Adrenal gland (tissue), 12 donors: ENCODE results near the gene CPXM2. TPM values are rescaled to one million over a fixed set of nuclear protein-coding genes. Genes with fewer than 3 reads are reported as not detected.

Experiments used
- DNase-seq, 7 donors: peaks; one replicate each; pipeline ENCODE4 v3.0.0-alpha.2; 2019 to 2020
- H3K27ac ChIP-seq, 5 donors: fragments of 200-600 bp; sonication (generic) in 4 of 5; 1 replicate in 3 of 5; 2 replicates in 2 of 5; pipeline versions ENCODE4 v1.5.1 to v1.8.0; 2016 to 2020; ENCODE audit warnings: mild to moderate bottlenecking in 1 of 5
- H3K27me3 ChIP-seq: fragments of 200-600 bp; 2 replicates; pipeline ENCODE4 v1.8.0; 2021
- H3K36me3 ChIP-seq, 2 donors: fragments of 200-600 bp; replicated peaks in 1 of 2; 1 replicate in 1 of 2; 2 replicates in 1 of 2; pipeline versions ENCODE4 v1.5.1 to v1.8.0; 2018 to 2022
- H3K4me1 ChIP-seq, 2 donors: fragments of 200-600 bp; replicated peaks in 1 of 2; 1 replicate in 1 of 2; 2 replicates in 1 of 2; pipeline versions ENCODE4 v1.5.1 to v1.8.0; 2018 to 2021
- H3K4me3 ChIP-seq, 4 donors: fragments of 200-600 bp; sonication (generic) in 3 of 4; one replicate each; pipeline ENCODE4 v1.5.1; 2016 to 2018
- H3K9me3 ChIP-seq, 3 donors: fragments of 200-600 bp; sonication (generic) in 1 of 3; replicated peaks in 1 of 3; 1 replicate in 2 of 3; 2 replicates in 1 of 3; pipeline versions ENCODE4 v1.5.1 to v1.8.0; 2016 to 2021
- CTCF ChIP-seq, 6 experiments: fragments of 450-650 bp in 4 of 6; fragments of 200-600 bp in 2 of 6; sonication (generic) in 1 of 6; IDR thresholded peaks; 1 replicate in 5 of 6; 2 replicates in 1 of 6; pipeline versions ENCODE4 v1.5.1 to v1.8.0; 2016 to 2021; ENCODE audit warnings: antibody characterized with exemption in 6 of 6, mild to moderate bottlenecking in 2 of 6, moderate library complexity in 1 of 6
- POLR2A ChIP-seq, 2 donors: fragments of 450-650 bp; IDR thresholded peaks; one replicate each; pipeline ENCODE4 v1.6.1; 2017; ENCODE audit warnings: antibody characterized with exemption in 2 of 2, mild to moderate bottlenecking in 2 of 2, moderate library complexity in 1 of 2
- WGBS, 4 donors: extraction: QIAGEN DNeasy Blood & Tissue Kit in 2 of 4; methylation state at CpG; one replicate each; pipeline versions ENCODE4 v1.1.5 to v1.1.7; 2013 to 2017; 5-methylcytosine and 5-hydroxymethylcytosine counted together
- intact Hi-C, 2 donors: fragments of 100-400 bp; cut with DNase I; formaldehyde crosslinking; loops; one replicate each; pipeline versions ENCODE4 v1.14.1 to v1.15.0; 2022 to 2023
- polyA plus RNA-seq, 3 donors: library from polyadenylated mRNA; stranded (reverse); fragments of 200-250 nt in 2 of 3; fragments of 350-450 nt in 1 of 3; fragmentation: Illumina TruSeq in 1 of 3; extraction: RNeasy Lipid Tissue Mini Kit (QIAGEN cat#74804) in 1 of 3; gene quantifications; one replicate each; pipeline ENCODE4 v1.2.3, GENCODE V29; 2013 to 2014
- total RNA-seq, 9 donors: library from RNA; depleted of rRNA in 4 of 9; stranded (reverse); fragments of >200 nt in 4 of 9; fragments of 120-200 nt in 1 of 9; fragmentation: NEBNext Ultra II Directional in 1 of 9; extraction: Animal tissue kit (Norgen Biotek cat#: 25700) in 1 of 9; gene quantifications; one replicate each; pipeline versions ENCODE4 v1.1.0 to v1.2.4, GENCODE V29; 2013 to 2023
- donor health status: healthy with polysubstance abuse.
- donor health status: Bipolar disorder and iron deficiency.
- donor health status: DM: yes; HTN: yes; CAD: no.
- donor health status: DM: no; HTN: no; CAD: no.
- donor health status: DM: no; HTN: no; CAD: no.
- donor health status: DM: yes; HTN: yes; CAD: no.

CPXM2 gene
- total and polyA plus RNA-seq, 12 donors, result 0.17 to 10.8 (median 4.3) TPM

- Histone ChIP-seq H3K27ac (no peak overlapping the region), H3K4me1 (no peaks in the 10 kb centered on the region), H3K27me3 (peaks cover 4% of the 10 kb centered on the region), H3K36me3 (no peaks in the 10 kb centered on the region), H3K9me3 (no peaks in the 10 kb centered on the region), H3K4me3 (no peak overlapping the region)
- DNase-seq, result no peak
- intact Hi-C loops, result no loop called here
- TF ChIP-seq CTCF (IDR thresholded peaks at IDR 0.05) (no peak), POLR2A (IDR thresholded peaks at IDR 0.05) (no peak)
- WGBS, 4 donors, result 37 to 49% (median 40%) methylated on average over 5 of the region's 5 CpGs
These were observed 42.8 kb downstream of the CPXM2 start for GRCh38 chr10:123848564-123849457.

- H3K4me3 ChIP-seq, result no peak overlapping the region
- DNase-seq, result no peak
- TF ChIP-seq CTCF (IDR thresholded peaks at IDR 0.05) (no peak), POLR2A (IDR thresholded peaks at IDR 0.05) (no peak)
- 35 to 43% (median 40%) methylated on average over 5 of the region's 5 CpGs for WGBS, 4 donors
- peaks cover 4% of the 10 kb centered on the region for H3K27me3 ChIP-seq
- no peak overlapping the region for H3K27ac ChIP-seq
- no peaks in the 10 kb centered on the region for H3K4me1 ChIP-seq
- intact Hi-C loops, result no loop called here
- H3K9me3 ChIP-seq, result no peaks in the 10 kb centered on the region
- no peaks in the 10 kb centered on the region for H3K36me3 ChIP-seq
These were observed 43.7 kb downstream of the CPXM2 start for GRCh38 chr10:123847686-123848432.

GRCh38 chr10:123843835-123844234 lies 47.8 kb downstream of the CPXM2 start:
- Histone ChIP-seq H3K36me3 (no peaks in the 10 kb centered on the region), H3K4me1 (no peaks in the 10 kb centered on the region), H3K4me3 (no peak overlapping the region), H3K27ac (no peak overlapping the region), H3K27me3 (no peaks in the 10 kb centered on the region), H3K9me3 (no peaks in the 10 kb centered on the region)
- 68 to 81% (median 75%) methylated on average over 4 of the region's 4 CpGs for WGBS, 4 donors
- no peak for DNase-seq
- TF ChIP-seq CTCF (IDR thresholded peaks at IDR 0.05), result no peak
- TF ChIP-seq POLR2A (IDR thresholded peaks at IDR 0.05), result no peak
- intact Hi-C loops, result no loop called here

GRCh38 chr10:123842692-123843385 lies 48.8 kb downstream of the CPXM2 start:
- Histone ChIP-seq H3K9me3 (no peaks in the 10 kb centered on the region), H3K4me3 (no peak overlapping the region), H3K4me1 (no peaks in the 10 kb centered on the region), H3K27me3 (no peaks in the 10 kb centered on the region), H3K36me3 (no peaks in the 10 kb centered on the region), H3K27ac (no peak overlapping the region)
- DNase-seq, result no peak
- WGBS, 4 donors, result 65 to 68% (median 66%) methylated on average over 9 of the region's 9 CpGs
- intact Hi-C loops, result no loop called here
- TF ChIP-seq POLR2A (IDR thresholded peaks at IDR 0.05) (no peak), CTCF (IDR thresholded peaks at IDR 0.05) (no peak)
